DND-41 (cell line): Measurements from ENCODE around the gene ZNF652.

Experiments used
- CTCF ChIP-seq: IDR thresholded peaks from 2 replicates; pipeline ENCODE4 v1.5.1; 2012; ENCODE audit warnings: borderline replicate concordance, low read length, moderate library complexity, mild to moderate bottlenecking; ENCODE audit not compliant: poor library complexity, severe bottlenecking; ENCODE audit errors: extremely low read depth
- EZH2 ChIP-seq: IDR thresholded peaks from 3 replicates; pipeline ENCODE4 v1.6.1; 2012; ENCODE audit warnings: borderline replicate concordance, low read depth, mild to moderate bottlenecking, moderate library complexity, low read length, inconsistent platforms; ENCODE audit not compliant: severe bottlenecking

GRCh38 chr17:49277638-49278037 lies 84.4 kb downstream of the ZNF652 start:
- no peak for TF ChIP-seq CTCF
- no peak for TF ChIP-seq EZH2
